PC-9 (cell line): ENCODE measurements around the gene ALPK3.

Experiments used
- CTCF ChIP-seq: fragments of 200-600 bp; sonication (generic); conservative IDR thresholded peaks from 2 replicates; pipeline ENCODE4 v1.6.1; 2017; ENCODE audit warnings: mixed run types, antibody characterized with exemption, mild to moderate bottlenecking, moderate library complexity
- EZH2 ChIP-seq: fragments of 200-600 bp; sonication (generic); IDR thresholded peaks from 2 replicates; pipeline ENCODE4 v1.8.0; 2017; ENCODE audit warnings: antibody characterized with exemption, low read depth

- TF ChIP-seq EZH2 (no peak), CTCF (no peak)
Observed at GRCh38 chr15:84810073-84810840, 6.9 kb upstream of the ALPK3 start.
